GM21825 (cell line): Measurements from ENCODE around the gene ASMT.
"Not testable (repeated sequence)": the region's sequence is repeated elsewhere in the genome, so short reads cannot be mapped to it uniquely, and the experiment has no call there.

Source experiments
- ATAC-seq: cut with Tn5 transposase; IDR thresholded peaks from one replicate; pipeline ENCODE4 v1.9.1; 2021; ENCODE audit warnings: mild to moderate bottlenecking, moderate library complexity; ENCODE audit not compliant: unreplicated experiment

Gene ASMT

GRCh38 chrX:1614927-1615326 lies at the start of gene ASMT:
ASMT (plus strand) TSS chrX:1615059; CDS start chrX:1615200, 141 bp downstream.
- ATAC-seq: no peak

GRCh38 chrX:1574181-1574580 lies 40.7 kb upstream of the ASMT start:
- not testable (repeated sequence) for ATAC-seq

GRCh38 chrX:1576201-1576992 lies 38.5 kb upstream of the ASMT start:
- ATAC-seq: no peak

GRCh38 chrX:1577845-1578244 lies 37.0 kb upstream of the ASMT start:
- no peak for ATAC-seq

GRCh38 chrX:1578511-1579173 lies 36.2 kb upstream of the ASMT start:
- no peak for ATAC-seq

- ATAC-seq: peak; percentile 42
These were observed 33.7 kb upstream of the ASMT start for GRCh38 chrX:1581132-1581531.

GRCh38 chrX:1582686-1583437 lies 32.0 kb upstream of the ASMT start:
- ATAC-seq: peak; percentile 57

GRCh38 chrX:1584237-1585011 lies 30.4 kb upstream of the ASMT start:
- no peak for ATAC-seq

- ATAC-seq: no peak
These were observed 27.7 kb upstream of the ASMT start for GRCh38 chrX:1587161-1587560.

GRCh38 chrX:1589356-1590130 lies 25.3 kb upstream of the ASMT start:
- no peak for ATAC-seq

- ATAC-seq: peak; percentile 88
These were observed 23.6 kb upstream of the ASMT start, which contains the start of gene AKAP17A for GRCh38 chrX:1591102-1591862. AKAP17A (plus strand) TSS chrX:1591604; CDS start chrX:1593463, 1,859 bp downstream.

GRCh38 chrX:1591863-1592469 lies 22.9 kb upstream of the ASMT start:
- ATAC-seq: no peak

- peak; percentile 43 for ATAC-seq
These were observed 22.3 kb upstream of the ASMT start for GRCh38 chrX:1592470-1593142.

GRCh38 chrX:1593286-1594271 lies 21.3 kb upstream of the ASMT start:
- ATAC-seq: no peak

GRCh38 chrX:1595711-1596060 lies 19.2 kb upstream of the ASMT start:
- no peak for ATAC-seq

GRCh38 chrX:1596676-1597344 lies 18.0 kb upstream of the ASMT start:
- ATAC-seq: no peak
